Tibial artery (tissue), 4 donors: ENCODE data around the gene LRRC31.

Source experiments
- DNase-seq, 2 donors: peaks; one replicate each; pipeline ENCODE4 v3.0.0-alpha.2; 2019
- H3K27ac ChIP-seq, 2 donors: fragments of 200-600 bp; sonication (generic) in 1 of 2; 1 replicate in 1 of 2; 2 replicates in 1 of 2; pipeline ENCODE4 v1.5.1; 2018 to 2019; ENCODE audit warnings: mild to moderate bottlenecking in 1 of 2
- H3K27me3 ChIP-seq, 2 donors: fragments of 200-600 bp; sonication (generic) in 1 of 2; one replicate each; pipeline versions ENCODE4 v1.5.1 to v1.6.0; 2016 to 2019
- H3K36me3 ChIP-seq, 3 donors: fragments of 200-600 bp; sonication (generic) in 2 of 3; one replicate each; pipeline ENCODE4 v1.5.1; 2016 to 2019; ENCODE audit warnings: mild to moderate bottlenecking in 2 of 3
- H3K4me1 ChIP-seq, 4 donors: fragments of 200-600 bp; sonication (generic) in 2 of 4; 1 replicate in 3 of 4; 2 replicates in 1 of 4; pipeline ENCODE4 v1.5.1; 2016 to 2019
- H3K4me3 ChIP-seq, 2 donors: fragments of 200-600 bp; sonication (generic) in 1 of 2; 1 replicate in 1 of 2; 2 replicates in 1 of 2; pipeline ENCODE4 v1.5.1; 2018 to 2019; ENCODE audit warnings: mild to moderate bottlenecking in 2 of 2
- H3K9me3 ChIP-seq, 3 donors: fragments of 200-600 bp; sonication (generic) in 1 of 3; one replicate each; pipeline ENCODE4 v1.5.1; 2016 to 2019
- CTCF ChIP-seq, 2 experiments: fragments of 200-600 bp in 1 of 2; fragments of 450-650 bp in 1 of 2; IDR thresholded peaks; one replicate each; pipeline ENCODE4 v1.5.1; 2017 to 2019; ENCODE audit warnings: antibody characterized with exemption in 2 of 2, mild to moderate bottlenecking in 1 of 2, moderate library complexity in 1 of 2
- intact Hi-C: fragments of 100-400 bp; cut with DNase I; formaldehyde crosslinking; loops from one replicate; pipeline ENCODE4 v1.15.0; 2023; ENCODE audit warnings: low total_unique reads

Gene LRRC31

GRCh38 chr3:169822983-169823382, 46.8 kb downstream of the LRRC31 start:
- Histone ChIP-seq H3K9me3 (no peaks in the 10 kb centered on the region), H3K4me3 (no peak overlapping the region), H3K27me3 (no peaks in the 10 kb centered on the region), H3K36me3 (no peaks in the 10 kb centered on the region), H3K4me1 (no peaks in the 10 kb centered on the region), H3K27ac (no peak overlapping the region)
- intact Hi-C loops = no loop called here
- TF ChIP-seq CTCF (IDR thresholded peaks at IDR 0.05) = no peak
- no peak for DNase-seq

- H3K9me3 ChIP-seq = no peaks in the 10 kb centered on the region
- intact Hi-C loops = no loop called here
- H3K27me3 ChIP-seq = no peaks in the 10 kb centered on the region
- no peak for DNase-seq
- no peak for TF ChIP-seq CTCF (IDR thresholded peaks at IDR 0.05)
- no peaks in the 10 kb centered on the region for H3K36me3 ChIP-seq
- H3K4me3 ChIP-seq = no peak overlapping the region
- H3K27ac ChIP-seq = no peak overlapping the region
- no peaks in the 10 kb centered on the region for H3K4me1 ChIP-seq
Measured at GRCh38 chr3:169822540-169822939, 47.2 kb downstream of the LRRC31 start.

- no peaks in the 10 kb centered on the region for H3K36me3 ChIP-seq
- no peak overlapping the region for H3K27ac ChIP-seq
- no peak overlapping the region for H3K4me3 ChIP-seq
- H3K27me3 ChIP-seq = no peaks in the 10 kb centered on the region
- no peak for TF ChIP-seq CTCF (IDR thresholded peaks at IDR 0.05)
- H3K4me1 ChIP-seq = no peaks in the 10 kb centered on the region
- DNase-seq = no peak
- intact Hi-C loops = no loop called here
- H3K9me3 ChIP-seq = no peaks in the 10 kb centered on the region
Measured at GRCh38 chr3:169822091-169822490, 47.6 kb downstream of the LRRC31 start.

- no peak for TF ChIP-seq CTCF (IDR thresholded peaks at IDR 0.05)
- no peak for DNase-seq
Measured at GRCh38 chr3:169818316-169818715, 51.4 kb downstream of the LRRC31 start.

GRCh38 chr3:169815590-169816150, 54.1 kb downstream of the LRRC31 start:
- no peak overlapping the region for H3K4me3 ChIP-seq
- no peaks in the 10 kb centered on the region for H3K27me3 ChIP-seq
- H3K4me1 ChIP-seq = peaks cover 0 to 30% (median 10%) of the 10 kb centered on the region in 4 donors
- peaks cover 0 to 7% (median 0%) of the 10 kb centered on the region in 3 donors for H3K9me3 ChIP-seq
- intact Hi-C loops = no loop called here
- TF ChIP-seq CTCF (IDR thresholded peaks at IDR 0.05) = no peak
- no peak for DNase-seq
- H3K27ac ChIP-seq = no peak overlapping the region
- H3K36me3 ChIP-seq = no peaks in the 10 kb centered on the region

More at GRCh38 chr3:169818316-169818715, 51.4 kb downstream of the LRRC31 start:
- Histone ChIP-seq H3K27me3 (no peaks in the 10 kb centered on the region), H3K4me3 (no peak overlapping the region), H3K9me3 (peaks cover 0 to 7% (median 0%) of the 10 kb centered on the region in 3 donors), H3K36me3 (no peaks in the 10 kb centered on the region), H3K27ac (no peak overlapping the region), H3K4me1 (peaks cover 0 to 6% (median 3%) of the 10 kb centered on the region in 4 donors)
- intact Hi-C loops = no loop called here
